Measurements from ENCODE around the gene BCAM.
"Not testable (repeated sequence)": the region's sequence is repeated elsewhere in the genome, so short reads cannot be mapped to it uniquely, and the experiment has no call there.

The BCAM gene

DNA sequence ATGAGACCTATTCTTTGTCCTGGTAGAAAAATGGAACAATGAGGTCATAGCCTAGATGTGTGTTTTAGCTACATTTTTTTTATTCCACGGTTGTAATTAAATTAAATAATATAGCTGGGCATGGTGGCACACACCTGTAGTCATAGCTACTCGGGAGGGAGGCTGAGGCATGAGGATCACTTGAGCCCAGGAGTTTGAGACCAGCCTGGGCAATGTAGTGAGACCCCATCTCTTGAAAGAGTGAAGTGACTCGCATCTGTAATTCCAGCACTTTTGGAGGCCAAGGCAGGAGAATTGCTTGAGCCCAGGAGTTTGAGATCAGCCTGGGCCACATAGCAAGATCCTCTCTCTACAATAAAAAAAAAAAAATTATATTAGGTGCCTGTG lies 43.0 kb upstream of the BCAM start:
- no peak overlapping the region for H3K4me3 ChIP-seq (ENCODE audit: low read length)
- peaks cover 25% of the 10 kb centered on the region for H3K4me1 ChIP-seq (ENCODE audit: control insufficient read depth, low read length)
- peaks cover 22% of the 10 kb centered on the region for H3K27me3 ChIP-seq (ENCODE audit: control insufficient read depth, low read length)
- no peak overlapping the region for H3K4me2 ChIP-seq (ENCODE audit: low read length)
- H3K9me2 ChIP-seq (replicated peaks; ENCODE audit: control insufficient read depth, low read length), result no peaks in the 10 kb centered on the region
- no peaks in the 10 kb centered on the region for H3K36me3 ChIP-seq (ENCODE audit: control insufficient read depth, low read length)
- no peaks in the 10 kb centered on the region for H4K20me1 ChIP-seq (ENCODE audit: control insufficient read depth, insufficient read depth, low read depth, low read length)
- no peak for TF ChIP-seq EZH2phosphoT487 (IDR thresholded peaks at IDR 0.05; ENCODE audit: borderline replicate concordance, low read length)
- TF ChIP-seq CTCF (IDR thresholded peaks at IDR 0.05; ENCODE audit: low read depth, low read length, poor library complexity, severe bottlenecking), result no peak
- no peaks in the 10 kb centered on the region for H3K79me2 ChIP-seq (ENCODE audit: control insufficient read depth, low read length)
- no peak overlapping the region for H3K27ac ChIP-seq (ENCODE audit: low read depth, low read length)
- no peaks in the 10 kb centered on the region for H3K9me3 ChIP-seq (ENCODE audit: control insufficient read depth, insufficient read depth, low read length)
- H3F3A ChIP-seq (ENCODE audit: control insufficient read depth, insufficient read depth), result peaks cover 4% of the 10 kb centered on the region; the same call in 1 of the 2 replicates

DNA sequence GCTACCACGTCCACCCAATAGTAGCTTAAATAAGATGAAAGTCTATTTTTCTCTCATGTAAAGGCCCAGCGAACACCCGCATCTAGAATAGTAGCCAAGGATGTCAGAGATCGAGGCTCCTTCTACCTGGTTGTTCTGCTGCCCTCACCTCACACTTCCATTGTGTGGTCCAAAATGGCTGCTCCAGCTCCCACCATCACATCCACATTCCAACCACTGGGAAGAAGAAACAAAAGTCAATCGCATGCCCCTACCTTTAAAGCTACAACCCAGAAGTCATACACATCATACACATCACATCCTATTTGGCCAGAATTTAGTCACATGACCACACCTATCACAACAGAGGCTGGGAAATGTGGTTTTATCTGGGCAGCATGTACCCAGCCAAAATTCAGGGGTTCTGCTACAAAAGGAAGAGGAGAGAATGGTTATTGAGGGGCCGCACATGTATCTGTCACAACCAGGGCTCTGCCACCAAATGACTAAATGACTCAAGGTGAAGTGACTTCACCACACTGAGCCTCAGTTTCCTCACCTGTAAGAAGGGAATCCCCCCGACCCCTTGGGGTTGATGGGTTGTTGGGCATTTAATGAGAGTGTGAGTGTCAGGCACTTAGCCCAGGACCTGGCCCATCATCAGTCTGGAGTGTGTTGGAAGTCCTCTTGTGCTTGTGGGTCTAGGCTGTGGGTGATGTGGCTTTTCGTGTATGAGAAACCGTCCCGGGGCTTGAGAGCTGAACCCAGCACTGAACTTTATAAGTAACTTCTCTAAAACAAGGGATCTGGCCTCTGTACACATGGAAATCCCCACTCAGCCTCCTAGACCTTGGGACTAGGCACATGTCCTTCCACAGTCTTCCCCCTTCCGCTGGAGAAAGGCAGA lies 41.4 kb upstream of the BCAM start:
- H3F3A ChIP-seq (ENCODE audit: control insufficient read depth, insufficient read depth), result peaks cover 4% of the 10 kb centered on the region; the same call in 1 of the 2 replicates

GRCh38 chr19:44770550-44771257 lies 38.2 kb upstream of the BCAM start:
- H3K4me1 ChIP-seq (ENCODE audit: control insufficient read depth, low read length), result peaks cover 19% of the 10 kb centered on the region
- no peaks in the 10 kb centered on the region for H3K9me2 ChIP-seq (replicated peaks; ENCODE audit: control insufficient read depth, low read length)
- no peak overlapping the region for H3K27ac ChIP-seq (ENCODE audit: low read depth, low read length)
- peak overlapping the region; percentile 64 for H3K4me2 ChIP-seq (ENCODE audit: low read length)
- H4K20me1 ChIP-seq (ENCODE audit: control insufficient read depth, insufficient read depth, low read depth, low read length), result no peaks in the 10 kb centered on the region
- H3K9me3 ChIP-seq (ENCODE audit: control insufficient read depth, insufficient read depth, low read length), result no peaks in the 10 kb centered on the region
- TF ChIP-seq CTCF (IDR thresholded peaks at IDR 0.05; ENCODE audit: low read depth, low read length, poor library complexity, severe bottlenecking) (peak; percentile 71), EZH2phosphoT487 (IDR thresholded peaks at IDR 0.05; ENCODE audit: borderline replicate concordance, low read length) (no peak)
- no peaks in the 10 kb centered on the region for H3K79me2 ChIP-seq (ENCODE audit: control insufficient read depth, low read length)
- H3K36me3 ChIP-seq (ENCODE audit: control insufficient read depth, low read length), result no peaks in the 10 kb centered on the region
- H3F3A ChIP-seq (ENCODE audit: control insufficient read depth, insufficient read depth), result peaks cover 4% of the 10 kb centered on the region; the same call in 1 of the 2 replicates
- peak overlapping the region; percentile 48 for H3K4me3 ChIP-seq (ENCODE audit: low read length)
- H3K27me3 ChIP-seq (ENCODE audit: control insufficient read depth, low read length), result peaks cover 26% of the 10 kb centered on the region

More for the DNA sequence above, 41.4 kb upstream of the BCAM start:
- H3K27me3 ChIP-seq (ENCODE audit: control insufficient read depth, low read length), result peaks cover 22% of the 10 kb centered on the region
- no peaks in the 10 kb centered on the region for H3K9me2 ChIP-seq (replicated peaks; ENCODE audit: control insufficient read depth, low read length)
- no peaks in the 10 kb centered on the region for H3K36me3 ChIP-seq (ENCODE audit: control insufficient read depth, low read length)
- no peak overlapping the region for H3K4me3 ChIP-seq (ENCODE audit: low read length)
- TF ChIP-seq EZH2phosphoT487 (IDR thresholded peaks at IDR 0.05; ENCODE audit: borderline replicate concordance, low read length) (no peak), CTCF (IDR thresholded peaks at IDR 0.05; ENCODE audit: low read depth, low read length, poor library complexity, severe bottlenecking) (no peak)
- H3K79me2 ChIP-seq (ENCODE audit: control insufficient read depth, low read length), result no peaks in the 10 kb centered on the region
- H3K9me3 ChIP-seq (ENCODE audit: control insufficient read depth, insufficient read depth, low read length), result no peaks in the 10 kb centered on the region
- peaks cover 25% of the 10 kb centered on the region for H3K4me1 ChIP-seq (ENCODE audit: control insufficient read depth, low read length)
- H4K20me1 ChIP-seq (ENCODE audit: control insufficient read depth, insufficient read depth, low read depth, low read length), result no peaks in the 10 kb centered on the region
- H3K27ac ChIP-seq (ENCODE audit: low read depth, low read length), result no peak overlapping the region
- no peak overlapping the region for H3K4me2 ChIP-seq (ENCODE audit: low read length)

GRCh38 chr19:44772144-44772543 lies 36.8 kb upstream of the BCAM start:
- not testable (repeated sequence) for H3K79me2 ChIP-seq (ENCODE audit: control insufficient read depth, low read length); H3K4me2 ChIP-seq (ENCODE audit: low read length); H3F3A ChIP-seq (ENCODE audit: control insufficient read depth, insufficient read depth); H3K9me3 ChIP-seq (ENCODE audit: control insufficient read depth, insufficient read depth, low read length); H4K20me1 ChIP-seq (ENCODE audit: control insufficient read depth, insufficient read depth, low read depth, low read length); H3K36me3 ChIP-seq (ENCODE audit: control insufficient read depth, low read length); H3K9me2 ChIP-seq (replicated peaks; ENCODE audit: control insufficient read depth, low read length); H3K4me3 ChIP-seq (ENCODE audit: low read length); H3K27ac ChIP-seq (ENCODE audit: low read depth, low read length)
- Histone ChIP-seq H3K4me1 (ENCODE audit: control insufficient read depth, low read length) (peaks cover 19% of the 10 kb centered on the region), H3K27me3 (ENCODE audit: control insufficient read depth, low read length) (peaks cover 26% of the 10 kb centered on the region)
